ENCODE measurements around the gene USP22.

DNA sequence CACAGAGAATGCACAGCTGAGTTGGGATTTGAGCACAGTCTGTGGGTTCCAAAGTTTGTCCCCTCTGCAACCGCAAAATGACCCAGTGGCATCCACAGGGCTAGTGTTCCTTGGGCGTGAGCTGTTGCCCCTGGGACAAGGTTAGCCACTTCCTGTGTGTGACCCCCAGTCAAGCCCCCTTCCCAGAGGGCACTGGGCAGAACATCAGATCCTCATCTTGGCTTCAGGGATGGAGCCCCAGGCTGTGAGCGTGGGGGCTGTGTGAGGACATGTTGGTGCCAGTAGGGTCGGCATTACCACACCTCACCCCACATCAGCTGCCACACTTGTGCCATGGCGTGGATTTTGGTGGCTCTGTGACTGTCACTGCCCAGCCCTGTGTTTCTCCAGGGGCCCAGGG is 55.3 kb downstream of the USP22 start:
- TF ChIP-seq, protein P1, sequence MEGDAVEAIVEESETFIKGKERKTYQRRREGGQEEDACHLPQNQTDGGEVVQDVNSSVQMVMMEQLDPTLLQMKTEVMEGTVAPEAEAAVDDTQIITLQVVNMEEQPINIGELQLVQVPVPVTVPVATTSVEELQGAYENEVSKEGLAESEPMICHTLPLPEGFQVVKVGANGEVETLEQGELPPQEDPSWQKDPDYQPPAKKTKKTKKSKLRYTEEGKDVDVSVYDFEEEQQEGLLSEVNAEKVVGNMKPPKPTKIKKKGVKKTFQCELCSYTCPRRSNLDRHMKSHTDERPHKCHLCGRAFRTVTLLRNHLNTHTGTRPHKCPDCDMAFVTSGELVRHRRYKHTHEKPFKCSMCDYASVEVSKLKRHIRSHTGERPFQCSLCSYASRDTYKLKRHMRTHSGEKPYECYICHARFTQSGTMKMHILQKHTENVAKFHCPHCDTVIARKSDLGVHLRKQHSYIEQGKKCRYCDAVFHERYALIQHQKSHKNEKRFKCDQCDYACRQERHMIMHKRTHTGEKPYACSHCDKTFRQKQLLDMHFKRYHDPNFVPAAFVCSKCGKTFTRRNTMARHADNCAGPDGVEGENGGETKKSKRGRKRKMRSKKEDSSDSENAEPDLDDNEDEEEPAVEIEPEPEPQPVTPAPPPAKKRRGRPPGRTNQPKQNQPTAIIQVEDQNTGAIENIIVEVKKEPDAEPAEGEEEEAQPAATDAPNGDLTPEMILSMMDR (IDR thresholded peaks at IDR 0.05): no peak
- no peak for TF ChIP-seq ZFX (IDR thresholded peaks at IDR 0.05; ENCODE audit: borderline replicate concordance)

Measured in 22Rv1 (cell line).